Medulla oblongata (tissue), 1 donor: ENCODE results near the gene NAA60.

Source experiments
- DNase-seq: peaks from one replicate; pipeline ENCODE4 v3.0.0-alpha.2; 2015; ENCODE audit errors: extremely low spot score

Gene NAA60

DNA sequence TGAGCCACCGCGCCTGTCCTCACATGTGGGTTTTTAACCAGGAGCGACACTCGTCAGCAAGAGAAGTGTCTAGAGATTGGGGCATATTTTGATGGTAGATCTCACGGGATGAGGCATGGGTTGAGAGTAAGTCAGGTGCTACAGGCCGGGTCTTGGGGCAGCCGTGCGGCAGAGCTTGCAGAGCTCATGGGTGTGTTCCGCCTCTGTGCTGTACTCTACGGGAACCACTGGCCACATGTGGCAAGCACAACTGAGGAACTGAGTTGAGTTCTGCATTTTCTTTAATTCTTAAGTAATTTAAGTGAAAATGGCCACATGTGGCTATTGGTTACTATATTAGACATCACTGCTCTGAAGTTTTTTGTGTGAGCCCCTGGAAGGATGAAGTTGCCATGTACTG is 66.9 kb downstream of the NAA60 start:
- DNase-seq = no peak

DNA sequence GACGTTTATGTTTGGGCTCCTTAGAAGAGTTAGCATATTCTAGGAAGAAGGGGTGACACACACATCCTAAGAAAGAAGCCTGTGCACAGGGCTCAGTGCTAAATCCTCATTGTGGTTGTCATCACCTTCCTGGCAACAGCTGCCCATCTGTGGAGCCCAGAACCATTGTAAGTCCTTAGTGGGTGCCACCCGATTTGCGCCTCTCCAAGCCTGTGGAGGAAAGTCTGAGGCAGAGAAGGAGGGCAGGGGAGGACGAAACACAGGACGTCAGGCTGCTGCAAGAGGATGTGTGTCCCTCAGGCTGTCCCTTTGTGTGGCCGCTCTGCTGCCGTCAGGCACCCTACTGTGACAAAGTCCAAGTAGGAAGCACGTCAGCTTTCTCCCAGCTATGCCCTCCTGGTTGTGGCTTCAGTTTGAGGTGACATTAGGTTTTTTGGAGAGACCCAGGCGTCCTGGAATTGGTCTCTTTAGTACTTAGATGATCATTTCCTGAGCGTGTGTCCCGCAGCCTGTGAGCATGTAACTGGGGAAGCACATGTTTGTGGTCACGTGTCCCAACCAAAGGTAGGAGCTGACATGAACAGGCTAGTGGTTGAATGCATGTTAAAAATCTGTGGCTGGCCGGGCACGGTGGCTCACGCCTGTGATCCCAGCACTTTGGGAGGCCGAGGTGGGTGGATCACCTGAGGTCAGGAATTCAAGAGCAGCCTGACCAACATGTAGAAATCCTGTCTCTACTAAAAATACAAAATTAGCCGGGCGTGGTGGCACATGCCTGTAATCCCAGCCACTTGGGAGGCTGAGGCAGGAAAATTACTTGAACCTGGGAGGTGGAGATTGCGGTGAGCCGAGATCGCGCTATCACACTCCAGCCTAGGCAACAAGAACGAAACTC is 68.1 kb downstream of the NAA60 start:
- DNase-seq = no peak

DNA sequence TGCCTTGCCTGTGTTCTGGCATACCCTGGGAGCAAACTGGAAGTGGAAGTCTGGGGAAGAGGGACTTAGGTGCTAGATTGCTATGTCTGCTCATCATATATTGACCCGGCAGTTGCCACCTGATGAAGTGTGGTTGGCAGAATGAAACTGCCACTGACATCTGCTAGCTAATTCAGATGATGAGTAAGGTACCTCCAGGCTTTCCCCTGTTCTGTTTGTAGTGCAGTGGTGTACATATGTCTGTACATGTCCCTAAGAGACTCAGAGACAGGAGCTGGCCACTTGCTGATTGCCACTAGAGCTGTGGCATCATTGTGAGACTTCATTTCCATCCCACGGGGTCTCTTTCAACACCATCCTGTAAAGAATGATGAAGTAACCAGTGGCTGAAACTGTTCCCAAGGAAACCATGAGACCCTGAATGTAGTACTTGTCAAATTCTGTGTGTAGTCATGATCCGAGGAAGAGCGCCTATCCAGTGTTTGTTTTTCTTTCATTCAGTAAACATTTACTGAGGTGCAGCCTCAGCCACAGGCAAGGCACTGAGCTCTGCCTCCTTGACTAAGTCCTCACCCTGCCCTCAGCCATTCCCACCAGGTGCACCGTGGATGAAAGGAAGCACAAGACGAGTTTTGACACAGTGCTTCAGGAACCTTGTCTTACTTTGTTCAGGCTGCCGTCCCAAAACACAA is 70.6 kb downstream of the NAA60 start:
- DNase-seq = no peak

DNA sequence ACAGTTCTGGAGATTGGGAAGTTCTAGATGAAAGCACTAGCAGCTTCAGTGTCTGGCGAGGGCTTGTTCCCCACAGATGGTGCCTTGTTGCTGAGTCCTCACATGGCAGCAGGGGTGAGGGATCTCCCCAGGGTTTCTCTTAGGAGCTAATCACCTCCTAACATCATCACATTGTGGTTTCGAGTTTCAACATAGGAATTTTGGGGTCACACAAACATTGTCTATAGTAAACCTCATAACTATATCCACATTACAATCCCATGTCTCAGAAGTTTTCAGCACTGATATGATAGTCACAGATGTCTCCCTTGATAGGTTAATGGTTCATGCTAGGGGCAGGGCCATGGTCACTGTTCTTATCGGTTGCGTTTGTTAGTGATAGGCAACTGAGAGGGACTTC is 71.1 kb downstream of the NAA60 start:
- no peak for DNase-seq

DNA sequence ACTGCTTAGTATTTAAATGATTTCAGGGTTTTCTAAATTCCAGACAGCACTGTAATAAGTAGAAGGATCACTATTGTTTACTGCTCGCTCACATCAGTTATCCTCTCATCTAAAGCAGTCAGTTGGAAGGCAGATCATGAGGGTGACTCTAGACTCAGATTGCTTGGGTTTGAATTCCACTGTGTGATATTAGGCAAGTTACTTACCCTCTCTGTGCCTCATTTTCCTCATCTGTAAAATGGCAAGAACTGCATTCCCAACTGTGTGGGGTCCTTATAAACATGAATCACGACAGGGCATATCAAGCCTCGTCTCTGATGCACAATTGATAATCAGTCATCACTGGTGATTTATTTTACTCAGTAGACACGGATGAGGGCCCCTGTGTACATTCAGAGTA is 72.4 kb downstream of the NAA60 start:
- DNase-seq = no peak

DNA sequence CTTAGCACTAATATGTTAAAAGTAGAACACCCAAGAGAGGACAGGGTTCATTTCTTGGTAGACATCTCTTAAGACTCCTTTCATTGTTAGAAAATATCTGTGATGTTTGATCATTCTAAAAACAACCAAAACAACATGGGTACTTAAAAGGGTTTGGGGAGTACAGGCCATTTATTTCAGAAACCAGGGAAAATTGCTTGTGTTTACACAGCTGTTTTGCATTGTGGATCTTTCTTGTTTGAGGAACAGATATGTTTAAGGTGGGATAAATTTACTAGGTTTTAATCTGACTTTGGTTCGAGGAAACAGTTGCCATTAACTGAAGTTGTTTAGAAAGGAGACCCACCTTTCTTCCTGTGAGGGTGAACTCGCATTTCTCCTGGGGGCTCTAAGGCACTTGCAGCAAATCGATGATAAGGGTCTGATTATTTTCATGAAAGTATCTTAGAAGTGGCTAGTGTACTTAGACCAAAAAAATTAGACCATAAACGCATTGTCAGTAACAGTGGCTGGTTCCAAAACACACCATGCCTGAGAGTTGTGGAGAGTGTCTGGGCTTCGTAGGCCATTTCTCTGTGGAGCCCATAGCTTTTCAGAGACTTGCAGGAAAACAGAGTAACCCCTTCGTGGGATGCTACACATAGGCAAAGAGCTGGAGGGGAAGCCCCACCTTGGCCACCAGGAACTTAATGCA is 75.0 kb downstream of the NAA60 start:
- no peak for DNase-seq

DNA sequence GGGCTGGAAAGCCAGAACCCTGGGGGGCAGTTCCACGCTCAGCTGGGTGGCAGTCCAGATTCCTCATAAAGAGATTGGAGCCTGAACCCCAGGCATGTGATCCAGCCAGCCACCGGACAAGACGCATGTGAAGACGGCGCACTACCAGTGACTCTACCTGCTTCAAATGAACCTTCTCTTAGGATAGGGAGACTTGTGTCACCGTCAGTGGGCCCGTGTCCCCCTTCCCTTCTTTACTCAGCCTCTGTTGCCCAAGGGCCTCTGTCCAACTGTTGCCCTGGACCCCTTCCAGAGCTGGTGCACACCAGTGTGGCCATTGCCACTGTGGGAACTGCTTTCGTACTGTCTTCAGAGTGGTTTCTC is 75.5 kb downstream of the NAA60 start:
- DNase-seq = no peak

DNA sequence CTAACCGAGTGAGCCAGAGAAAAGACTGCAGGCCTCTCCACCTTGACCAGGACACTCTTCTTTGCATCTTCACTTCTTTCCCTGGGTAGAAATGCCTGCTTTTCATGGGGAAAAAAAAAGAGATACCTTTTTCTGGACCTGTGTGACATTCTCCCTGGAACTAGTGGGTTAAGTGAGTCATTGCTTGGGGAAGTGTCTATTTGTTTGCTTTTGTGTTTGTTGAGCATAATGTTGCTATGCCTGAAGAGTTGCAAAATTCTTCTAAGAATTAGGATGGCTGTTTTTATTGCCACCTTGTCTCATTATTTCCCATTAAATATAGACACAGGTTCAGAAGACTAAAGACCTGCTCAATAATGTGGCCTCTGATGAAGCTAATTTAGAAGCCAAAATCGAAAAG is 76.1 kb downstream of the NAA60 start:
- DNase-seq = no peak

DNA sequence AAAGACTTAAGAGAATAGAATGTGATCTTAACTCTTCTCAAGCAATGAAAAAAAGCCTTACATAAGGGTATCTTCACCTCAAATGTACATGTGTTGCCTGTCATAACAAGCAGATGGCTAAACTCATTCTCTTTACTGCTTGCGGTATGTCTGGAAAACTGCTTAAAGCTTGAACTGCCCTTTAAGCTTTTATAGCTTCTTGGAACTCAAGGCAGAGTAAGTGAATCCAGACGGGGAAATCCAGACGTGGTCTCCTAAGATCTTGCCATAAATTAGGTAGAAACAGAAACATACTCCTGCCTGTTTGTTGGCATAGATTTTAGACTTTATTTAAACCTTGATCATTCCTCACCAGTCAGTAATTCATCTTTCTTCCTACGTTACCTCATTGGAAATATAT is 76.9 kb downstream of the NAA60 start:
- no peak for DNase-seq

DNA sequence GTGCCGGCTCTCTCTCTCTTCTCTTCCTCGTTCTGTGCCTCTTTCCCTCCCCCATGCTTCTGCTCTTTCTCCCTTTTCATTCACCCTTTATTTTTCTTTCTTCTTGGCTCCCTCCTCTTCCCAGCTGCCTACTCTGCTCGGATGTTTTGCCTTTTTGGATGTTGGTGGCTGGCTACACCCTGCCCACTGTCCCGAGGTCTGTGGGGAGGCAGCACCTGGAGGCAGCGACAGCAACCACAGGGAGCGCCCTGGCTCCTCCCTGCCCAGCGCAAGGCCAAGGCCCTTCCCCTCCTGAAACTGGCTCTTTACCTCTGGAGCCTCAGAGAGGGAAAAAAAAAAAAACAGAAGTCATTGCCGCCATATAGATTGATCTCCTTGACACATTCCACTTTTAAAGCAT is 77.4 kb downstream of the NAA60 start:
- DNase-seq = no peak

DNA sequence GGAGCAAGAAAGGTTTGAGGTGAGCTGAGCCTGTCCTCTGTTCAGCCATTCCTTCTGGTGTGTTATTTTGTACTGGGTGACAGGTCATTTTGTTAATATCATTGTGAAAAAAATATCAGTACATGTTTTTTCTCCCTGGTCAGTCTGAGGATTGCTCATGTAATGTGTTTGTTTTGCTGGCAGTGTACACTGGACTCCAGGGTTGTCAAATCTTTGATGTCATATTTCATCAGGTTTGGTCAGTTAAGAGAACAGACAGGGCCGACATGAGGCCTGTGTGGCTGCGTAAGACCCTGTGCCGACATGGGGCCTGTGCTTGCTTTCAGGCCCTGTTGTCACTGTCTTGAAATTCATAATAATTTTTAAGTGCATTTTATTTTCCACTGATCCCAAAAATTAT is 79.8 kb downstream of the NAA60 start:
- no peak for DNase-seq

DNA sequence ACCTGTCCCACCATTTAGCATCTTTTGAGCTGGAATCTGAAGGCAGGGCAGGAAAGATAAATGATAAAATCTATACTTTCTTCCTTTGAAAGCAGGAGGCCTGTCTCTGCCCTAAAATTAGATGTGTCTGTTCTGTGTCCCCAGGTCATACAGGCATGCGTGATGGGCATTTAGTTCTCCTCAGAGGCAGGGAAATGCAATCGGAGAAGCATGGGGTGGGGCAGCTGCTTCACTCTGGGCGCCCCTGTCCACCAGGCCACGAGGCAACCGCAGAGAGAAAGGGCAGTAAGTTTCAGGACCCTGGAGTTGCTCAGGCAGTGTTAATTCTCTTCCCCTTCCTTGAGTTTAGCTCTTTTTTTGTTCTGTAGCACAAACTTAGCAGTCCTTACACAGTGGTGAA is 82.5 kb downstream of the NAA60 start:
- DNase-seq = no peak

DNA sequence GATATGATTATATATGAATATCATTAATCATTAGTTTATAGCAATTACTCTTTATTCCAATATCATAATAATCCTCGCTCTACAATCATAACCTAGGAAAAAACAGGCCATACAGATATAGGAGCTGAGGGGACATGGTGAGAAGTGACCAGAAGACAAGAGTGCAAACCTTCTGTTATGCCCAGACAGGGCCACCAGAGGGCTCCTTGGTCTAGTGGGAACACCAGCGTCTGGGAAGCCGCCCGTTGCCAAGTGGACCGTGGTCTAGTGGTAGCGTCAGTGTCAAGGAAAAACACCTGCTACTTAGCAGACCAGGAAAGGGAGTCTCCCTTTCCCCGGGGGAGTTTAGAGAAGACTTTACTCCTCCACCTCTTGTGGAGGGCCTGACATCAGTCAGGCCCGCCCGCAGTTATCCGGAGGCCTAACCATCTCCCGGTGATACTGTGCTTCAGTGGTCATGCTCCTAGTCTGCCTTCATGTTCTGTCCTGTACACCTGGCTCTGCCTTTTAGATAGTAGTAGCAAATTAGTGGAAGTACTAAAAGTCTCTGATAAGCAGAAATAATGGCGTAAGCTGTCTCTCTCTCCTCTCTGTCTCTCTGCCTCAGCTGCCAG is 83.8 kb downstream of the NAA60 start:
- DNase-seq = peak; percentile 78

DNA sequence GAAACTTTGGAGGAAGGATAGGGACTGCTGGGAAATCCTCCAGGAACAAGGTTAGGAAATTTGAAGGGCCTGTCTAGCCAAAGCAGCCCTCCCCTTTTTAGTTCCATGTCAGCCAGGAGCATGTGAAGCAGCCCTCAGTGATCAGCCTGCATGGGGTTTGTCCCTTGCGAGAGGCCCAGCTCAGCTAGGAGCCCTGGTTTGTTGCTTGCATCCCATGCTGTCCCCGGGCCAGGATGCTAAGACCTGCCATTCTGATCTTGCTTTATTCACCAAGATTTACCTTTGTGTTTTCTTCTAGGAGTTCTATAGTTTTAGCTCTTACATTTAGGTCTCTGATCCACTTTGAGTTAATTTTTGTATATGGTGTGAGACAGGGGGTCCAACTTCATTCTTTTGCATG is 84.9 kb downstream of the NAA60 start:
- no peak for DNase-seq

DNA sequence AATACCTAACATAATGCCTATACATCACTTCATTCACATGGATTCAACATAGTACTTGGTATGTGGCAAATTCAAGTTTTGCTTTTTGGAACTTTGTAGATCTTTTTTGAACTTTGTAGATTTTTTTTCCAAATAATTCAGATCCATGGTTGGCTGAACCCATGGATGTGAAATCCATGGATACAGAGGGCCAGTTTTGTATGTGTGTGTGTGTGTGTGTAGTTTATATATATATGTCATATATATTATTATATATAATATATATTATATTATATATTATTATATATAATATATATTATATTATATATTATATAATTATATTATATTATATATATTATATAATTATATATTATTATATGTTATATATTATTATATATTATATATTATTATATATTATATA is 85.7 kb downstream of the NAA60 start:
- no peak for DNase-seq

DNA sequence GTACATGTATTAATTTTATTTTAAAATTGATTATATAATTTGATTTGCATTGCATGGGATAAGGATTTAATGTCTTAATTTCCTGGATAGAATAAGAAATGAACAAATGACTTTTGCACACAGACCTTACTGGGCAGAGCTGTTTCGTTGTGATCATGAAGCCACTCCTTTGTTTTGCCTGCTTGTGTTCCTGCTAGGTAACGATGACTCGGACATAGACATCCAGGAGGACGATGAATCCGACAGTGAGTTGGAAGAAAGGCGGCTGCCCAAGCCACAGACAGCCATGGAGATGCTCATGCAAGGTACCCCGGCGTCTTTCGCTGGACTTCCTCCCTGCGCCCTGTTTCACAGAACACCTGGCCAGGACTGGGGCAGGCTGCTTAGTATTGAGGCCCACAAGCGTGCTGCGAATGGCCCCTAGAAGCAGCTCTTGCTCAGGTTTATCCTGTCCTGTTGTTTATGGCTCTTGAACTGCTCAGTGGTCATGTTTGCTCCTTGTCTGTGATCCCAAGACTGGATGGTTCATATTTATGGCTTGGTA is 87.0 kb downstream of the NAA60 start:
- DNase-seq = no peak

DNA sequence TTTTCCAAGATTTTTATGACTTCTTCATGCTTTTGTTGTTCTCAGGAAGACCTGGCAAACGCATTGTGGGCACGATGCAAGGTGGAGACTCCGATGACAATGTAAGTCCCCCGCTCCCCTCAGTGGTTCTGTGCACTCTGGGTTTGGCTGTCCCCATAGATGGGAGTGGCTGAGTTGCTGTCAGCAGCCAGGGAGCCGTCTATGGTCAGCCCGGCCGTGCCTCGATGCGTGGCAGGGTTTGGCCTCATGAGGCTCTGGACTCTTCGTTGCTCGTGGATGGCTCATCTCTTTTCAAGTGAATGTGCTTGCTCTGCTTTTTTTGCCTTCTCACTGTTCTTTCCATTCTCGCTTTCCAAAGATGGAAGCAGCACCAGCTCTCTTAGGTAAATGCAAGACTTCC is 89.3 kb downstream of the NAA60 start:
- no peak for DNase-seq

DNA sequence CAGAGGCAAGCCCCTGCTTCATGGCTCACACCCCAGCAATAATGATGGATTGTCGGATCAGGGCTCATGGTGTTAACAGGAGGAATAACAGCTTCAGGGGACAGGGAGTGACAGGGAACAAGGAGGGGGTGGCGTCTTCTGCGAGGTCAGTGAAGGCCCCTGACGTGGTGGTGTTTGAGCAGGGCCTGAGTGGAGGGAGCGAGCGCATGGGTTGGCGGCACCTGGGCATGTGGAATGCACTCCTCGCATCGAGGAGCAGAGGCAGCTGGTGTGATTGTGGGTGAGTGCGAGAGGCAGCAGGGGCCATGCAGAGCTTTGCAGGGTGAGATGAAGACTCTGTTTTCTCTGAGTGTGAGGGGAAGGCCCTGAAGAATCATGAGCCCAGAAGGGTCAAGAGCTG is 90.6 kb downstream of the NAA60 start:
- no peak for DNase-seq

DNA sequence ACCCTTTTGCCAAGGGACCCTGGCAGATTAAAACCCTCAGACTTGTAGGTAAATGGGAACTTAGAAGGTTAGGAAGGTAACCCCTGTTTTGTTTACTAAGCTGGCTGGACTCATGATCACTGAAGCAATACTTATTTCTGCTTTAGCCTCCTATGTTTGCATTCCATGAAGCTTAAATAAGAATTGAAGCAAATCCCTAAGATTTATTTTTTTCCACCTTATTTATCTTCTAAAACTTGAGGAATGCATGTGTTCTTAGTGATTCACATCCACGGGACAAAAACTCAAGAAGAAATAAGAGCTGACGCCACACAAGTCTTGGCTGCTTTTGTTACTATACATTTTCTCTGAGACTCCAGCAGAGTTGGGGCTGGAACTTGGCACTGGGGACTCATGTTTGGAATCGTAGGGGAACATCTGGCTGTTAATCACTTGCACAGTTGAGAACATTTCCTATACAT is 92.8 kb downstream of the NAA60 start:
- DNase-seq = no peak
